H9 (cell line): ENCODE data around the gene FOXJ3. TPM values are rescaled to one million over a fixed set of nuclear protein-coding genes. Genes with fewer than 3 reads are reported as not detected.

Source experiments
- DNase-seq: peaks from one replicate; pipeline ENCODE4 v3.0.0-alpha.2; 2017
- H2AFZ ChIP-seq: one replicate; pipeline ENCODE4 v1.6.1; 2013; ENCODE audit warnings: mild to moderate bottlenecking, low read length, control low read depth, moderate library complexity
- H2AK5ac ChIP-seq: 2 replicates; pipeline ENCODE4 v1.6.1; 2013; ENCODE audit warnings: low read length, control low read depth, mixed read lengths; ENCODE audit not compliant: insufficient read length
- H2BK120ac ChIP-seq: one replicate; pipeline ENCODE4 v1.6.1; 2013; ENCODE audit warnings: low read depth, mild to moderate bottlenecking, low read length, control low read depth, inconsistent platforms; ENCODE audit not compliant: poor library complexity, severe bottlenecking
- H2BK12ac ChIP-seq: 2 replicates; pipeline ENCODE4 v1.6.1; 2013; ENCODE audit warnings: low read length, control low read depth, mixed read lengths, low read depth; ENCODE audit not compliant: insufficient read length
- H2BK15ac ChIP-seq: 2 replicates; pipeline ENCODE4 v1.6.1; 2013; ENCODE audit warnings: low read depth, low read length, control low read depth
- H2BK20ac ChIP-seq: one replicate; pipeline ENCODE4 v1.6.1; 2013; ENCODE audit warnings: low read depth, mild to moderate bottlenecking, low read length, control low read depth, inconsistent platforms; ENCODE audit not compliant: poor library complexity, severe bottlenecking
- H2BK5ac ChIP-seq: 2 replicates; pipeline ENCODE4 v1.6.1; 2013; ENCODE audit warnings: low read length, control low read depth, mixed read lengths; ENCODE audit not compliant: insufficient read length
- H3K14ac ChIP-seq: 2 replicates; pipeline ENCODE4 v1.6.1; 2013; ENCODE audit warnings: low read length, control low read depth; ENCODE audit not compliant: insufficient read depth
- H3K18ac ChIP-seq: 2 replicates; pipeline ENCODE4 v1.6.1; 2013; ENCODE audit warnings: low read depth, mild to moderate bottlenecking, mixed read lengths, low read length, control low read depth; ENCODE audit not compliant: insufficient read length
- H3K23ac ChIP-seq: 2 replicates; pipeline ENCODE4 v1.6.1; 2013; ENCODE audit warnings: low read length, control low read depth, mixed read lengths, low read depth; ENCODE audit not compliant: insufficient read length
- H3K23me2 ChIP-seq: 2 replicates; pipeline ENCODE4 v1.6.1; 2013; ENCODE audit warnings: low read depth, mild to moderate bottlenecking, mixed read lengths, low read length, control low read depth; ENCODE audit not compliant: insufficient read length, poor library complexity, severe bottlenecking
- H3K27ac ChIP-seq: 2 replicates; pipeline ENCODE4 v1.5.1; 2013; ENCODE audit warnings: low read length, control low read depth, mixed read lengths, low read depth; ENCODE audit not compliant: insufficient read length
- H3K27me3 ChIP-seq: 2 replicates; pipeline ENCODE4 v1.6.1; 2013; ENCODE audit warnings: low read length, control low read depth, inconsistent platforms; ENCODE audit not compliant: insufficient read depth
- H3K4ac ChIP-seq: 2 replicates; pipeline ENCODE4 v1.6.1; 2013; ENCODE audit warnings: low read depth, mild to moderate bottlenecking, control low read depth, inconsistent platforms, low read length, moderate library complexity
- H3K4me1 ChIP-seq: 2 replicates; pipeline ENCODE4 v1.6.1; 2013; ENCODE audit warnings: low read length, control low read depth, inconsistent platforms; ENCODE audit not compliant: insufficient read depth
- H3K4me2 ChIP-seq: 2 replicates; pipeline ENCODE4 v1.6.1; 2013; ENCODE audit warnings: low read length, control low read depth, mixed read lengths; ENCODE audit not compliant: insufficient read length, insufficient read depth
- H3K56ac ChIP-seq: 2 replicates; pipeline ENCODE4 v1.6.1; 2013; ENCODE audit warnings: low read depth, mild to moderate bottlenecking, mixed read lengths, low read length, control low read depth; ENCODE audit not compliant: insufficient read length
- H3K79me1 ChIP-seq: 2 replicates; pipeline ENCODE4 v1.6.1; 2013; ENCODE audit warnings: low read depth, mild to moderate bottlenecking, moderate library complexity, low read length, control low read depth, inconsistent platforms; ENCODE audit not compliant: insufficient read depth, poor library complexity, severe bottlenecking
- H3K79me2 ChIP-seq: 2 replicates; pipeline ENCODE4 v1.6.1; 2013; ENCODE audit warnings: low read length, control low read depth, inconsistent platforms; ENCODE audit not compliant: insufficient read depth
- H3K9ac ChIP-seq: 2 replicates; pipeline ENCODE4 v1.6.1; 2013; ENCODE audit warnings: low read length, control low read depth, mixed read lengths; ENCODE audit not compliant: insufficient read length; ENCODE audit errors: extremely low read depth
- H3K9me3 ChIP-seq: one replicate; pipeline ENCODE4 v1.6.1; 2013; ENCODE audit warnings: low read depth, low read length, inconsistent platforms; ENCODE audit not compliant: control insufficient read depth
- H3T11ph ChIP-seq: one replicate; pipeline ENCODE4 v1.6.1; 2013; ENCODE audit warnings: mild to moderate bottlenecking, low read length, control low read depth, inconsistent platforms
- H4K20me1 ChIP-seq: one replicate; pipeline ENCODE4 v1.6.1; 2013; ENCODE audit not compliant: control insufficient read depth, insufficient read length, insufficient read depth
- H4K5ac ChIP-seq: 2 replicates; pipeline ENCODE4 v1.6.1; 2013; ENCODE audit warnings: low read depth, mild to moderate bottlenecking, mixed read lengths, low read length, control low read depth; ENCODE audit not compliant: insufficient read length
- H4K8ac ChIP-seq: replicated peaks from 2 replicates; pipeline ENCODE4 v1.6.1; 2013; ENCODE audit warnings: low read length, control low read depth, mixed read lengths, low read depth; ENCODE audit not compliant: insufficient read length
- H4K91ac ChIP-seq: 2 replicates; pipeline ENCODE4 v1.6.1; 2013; ENCODE audit warnings: low read depth, mild to moderate bottlenecking, moderate library complexity, mixed read lengths, low read length, control low read depth; ENCODE audit not compliant: insufficient read length
- H3K27ac Mint-ChIP-seq, 3 experiments: 2 replicates in 2 of 3; 3 replicates in 1 of 3; pipeline ENCODE4 v1.8.0; 2020 to 2021; ENCODE audit warnings: mixed read lengths in 3 of 3, mild to moderate bottlenecking in 1 of 3, moderate library complexity in 1 of 3
- H3K27me3 Mint-ChIP-seq: 2 replicates; pipeline ENCODE4 v1.8.0; 2021; ENCODE audit warnings: low read depth, mild to moderate bottlenecking, moderate library complexity, mixed read lengths
- H3K36me3 Mint-ChIP-seq, 3 experiments: 2 replicates in 2 of 3; 3 replicates in 1 of 3; pipeline ENCODE4 v1.8.0; 2020 to 2021; ENCODE audit warnings: low read depth in 3 of 3, mixed read lengths in 3 of 3; ENCODE audit not compliant: insufficient read depth in 1 of 3
- H3K4me1 Mint-ChIP-seq, 2 experiments: 2 replicates each; pipeline ENCODE4 v1.8.0; 2020; ENCODE audit warnings: mixed read lengths in 2 of 2
- H3K4me3 Mint-ChIP-seq, 2 experiments: 2 replicates in 1 of 2; 3 replicates in 1 of 2; pipeline ENCODE4 v1.8.0; 2020 to 2021; ENCODE audit warnings: mild to moderate bottlenecking in 2 of 2, mixed read lengths in 2 of 2, moderate library complexity in 1 of 2
- H3K9me3 Mint-ChIP-seq, 2 experiments: 2 replicates in 1 of 2; 3 replicates in 1 of 2; pipeline ENCODE4 v1.8.0; 2020; ENCODE audit warnings: mild to moderate bottlenecking in 2 of 2, mixed read lengths in 2 of 2, moderate library complexity in 1 of 2
- WGBS: extraction: QIAGEN DNeasy Blood & Tissue Kit; methylation state at CpG from one replicate; pipeline ENCODE4 v1.1.7; 2013; ENCODE audit warnings: missing lambda C conversion rate, low lambda C conversion rate, mixed read lengths; ENCODE audit not compliant: insufficient read length; ENCODE audit errors: extremely low coverage; 5-methylcytosine and 5-hydroxymethylcytosine counted together
- total RNA-seq: library from RNA; stranded (reverse); gene quantifications from 2 replicates; pipeline ENCODE4 v1.2.1, GENCODE V29; 2021
- TF ChIP-seq, protein P1 (sequence below): fragments of 200-600 bp; sonication (generic); conservative IDR thresholded peaks from 3 replicates; pipeline ENCODE4 v1.8.0; 2021; ENCODE audit warnings: antibody characterized with exemption, mild to moderate bottlenecking

The FOXJ3 gene
- total RNA-seq, 1 experiment from 2014 or later = 49.9 TPM

- WGBS = no CpG with 5 or more reads among the region's 2 CpGs
- no peak overlapping the region for H3T11ph ChIP-seq
- H3K18ac ChIP-seq = no peak overlapping the region
- H2AK5ac ChIP-seq = no peak overlapping the region
- TF ChIP-seq, protein P1, sequence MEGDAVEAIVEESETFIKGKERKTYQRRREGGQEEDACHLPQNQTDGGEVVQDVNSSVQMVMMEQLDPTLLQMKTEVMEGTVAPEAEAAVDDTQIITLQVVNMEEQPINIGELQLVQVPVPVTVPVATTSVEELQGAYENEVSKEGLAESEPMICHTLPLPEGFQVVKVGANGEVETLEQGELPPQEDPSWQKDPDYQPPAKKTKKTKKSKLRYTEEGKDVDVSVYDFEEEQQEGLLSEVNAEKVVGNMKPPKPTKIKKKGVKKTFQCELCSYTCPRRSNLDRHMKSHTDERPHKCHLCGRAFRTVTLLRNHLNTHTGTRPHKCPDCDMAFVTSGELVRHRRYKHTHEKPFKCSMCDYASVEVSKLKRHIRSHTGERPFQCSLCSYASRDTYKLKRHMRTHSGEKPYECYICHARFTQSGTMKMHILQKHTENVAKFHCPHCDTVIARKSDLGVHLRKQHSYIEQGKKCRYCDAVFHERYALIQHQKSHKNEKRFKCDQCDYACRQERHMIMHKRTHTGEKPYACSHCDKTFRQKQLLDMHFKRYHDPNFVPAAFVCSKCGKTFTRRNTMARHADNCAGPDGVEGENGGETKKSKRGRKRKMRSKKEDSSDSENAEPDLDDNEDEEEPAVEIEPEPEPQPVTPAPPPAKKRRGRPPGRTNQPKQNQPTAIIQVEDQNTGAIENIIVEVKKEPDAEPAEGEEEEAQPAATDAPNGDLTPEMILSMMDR = no peak
- Mint-ChIP-seq H3K27me3 (peaks cover 8% of the 10 kb centered on the region), H3K4me3 (no peak overlapping the region), H3K9me3 (no peaks in the 10 kb centered on the region), H3K36me3 (no peaks in the 10 kb centered on the region), H3K27ac (no peak overlapping the region), H3K4me1 (peaks cover 8% of the 10 kb centered on the region in 2 experiments; a peak in 1 of 4 replicates)
- H3K9ac ChIP-seq = no peak overlapping the region
- no peak overlapping the region for H2BK5ac ChIP-seq
- no peaks in the 10 kb centered on the region for H3K23me2 ChIP-seq
- H2BK12ac ChIP-seq = no peak overlapping the region
- no peak overlapping the region for H4K8ac ChIP-seq
- no peaks in the 10 kb centered on the region for H3K79me2 ChIP-seq
- H3K4ac ChIP-seq = no peak overlapping the region
- H4K5ac ChIP-seq = no peak overlapping the region
- no peaks in the 10 kb centered on the region for H3K79me1 ChIP-seq
- no peak overlapping the region for H3K4me2 ChIP-seq
- H3K56ac ChIP-seq = no peak overlapping the region
- H3K9me3 ChIP-seq = no peaks in the 10 kb centered on the region
- H4K20me1 ChIP-seq = no peaks in the 10 kb centered on the region
- H3K4me1 ChIP-seq = no peaks in the 10 kb centered on the region
- H4K91ac ChIP-seq = no peak overlapping the region
- H3K14ac ChIP-seq = no peak overlapping the region
- H3K27me3 ChIP-seq = no peaks in the 10 kb centered on the region
- no peak overlapping the region for H2AFZ ChIP-seq
- DNase-seq = no peak
- H3K23ac ChIP-seq = no peak overlapping the region
- H2BK20ac ChIP-seq = no peak overlapping the region
- no peak overlapping the region for H3K27ac ChIP-seq
- no peak overlapping the region for H2BK15ac ChIP-seq
- H2BK120ac ChIP-seq = no peak overlapping the region
Observed at GRCh38 chr1:42364542-42364941, 29.5 kb upstream of the FOXJ3 start.
